Sciatic nerve (tissue), 2 donors: ENCODE data around the gene ABCC12. TPM values are rescaled to one million over a fixed set of nuclear protein-coding genes. Genes with fewer than 3 reads are reported as not detected.
A peak's percentile ranks its signal among the peaks of the same experiment; 100 is the strongest.
"Not testable (repeated sequence)": the region's sequence is repeated elsewhere in the genome, so short reads cannot be mapped to it uniquely, and the experiment has no call there.

Experiments
- ATAC-seq: fragments of 200-7000 bp; cut with Tn5 transposase; one replicate; pipeline ENCODE4 v1.9.1; 2020; ENCODE audit warnings: mild to moderate bottlenecking, moderate library complexity
- DNase-seq: peaks from one replicate; pipeline ENCODE4 v3.0.0-alpha.2; 2020; ENCODE audit warnings: low spot score
- intact Hi-C: fragments of 100-400 bp; cut with DNase I; formaldehyde crosslinking; loops from one replicate; pipeline ENCODE4 v1.14.2; 2022
- total RNA-seq: library from RNA; stranded (reverse); fragmentation: NEBNext Ultra II Directional; extraction: Animal tissue kit (Norgen Biotek cat#: 25700); gene quantifications from one replicate; pipeline ENCODE4 v1.2.1, GENCODE V29; 2021
- donor health status: DM: no; HTN: no; CAD: no.
- donor health status: DM: no; HTN: no; CAD: no.

Gene ABCC12
- total RNA-seq, 1 donor from 2014 or later, result not detected

- intact Hi-C loops, result no loop called here
Observed at GRCh38 chr16:48169896-48170295, 14.1 kb upstream of the ABCC12 start.

GRCh38 chr16:48168075-48168474 lies 12.3 kb upstream of the ABCC12 start:
- ATAC-seq (no peak), DNase-seq (no peak)
- intact Hi-C loops, result no loop called here

More at GRCh38 chr16:48169896-48170295, 14.1 kb upstream of the ABCC12 start:
- ATAC-seq (no peak), DNase-seq (peak; percentile 4)

- ATAC-seq, DNase-seq, intact Hi-C loops: not testable (repeated sequence)
Observed at GRCh38 chr16:48166617-48167016, 10.8 kb upstream of the ABCC12 start.

- intact Hi-C loops, result no loop called here
- ATAC-seq (no peak), DNase-seq (peak; percentile 6)
Observed at GRCh38 chr16:48165961-48166578, 10.3 kb upstream of the ABCC12 start.

- intact Hi-C loops, result no loop called here
- DNase-seq, result peak; percentile 87
- peak; percentile 93 for ATAC-seq
Observed at GRCh38 chr16:48164907-48165715, 9.3 kb upstream of the ABCC12 start.

GRCh38 chr16:48162839-48163410 lies 7.1 kb upstream of the ABCC12 start:
- ATAC-seq, result no peak
- peak; percentile 39 for DNase-seq
- intact Hi-C loops, result no loop called here

GRCh38 chr16:48161906-48162305 lies 6.1 kb upstream of the ABCC12 start:
- intact Hi-C loops, result no loop called here
- ATAC-seq, result no peak
- DNase-seq, result peak; percentile 8

- ATAC-seq (no peak), DNase-seq (no peak)
- intact Hi-C loops, result no loop called here
Observed at GRCh38 chr16:48160575-48160974, 4.8 kb upstream of the ABCC12 start.

- DNase-seq, result no peak
- no peak for ATAC-seq
- intact Hi-C loops, result loop anchor here (5.0 kb wide), 1 partner anchor 1016 kb away; the partner anchor contains the start of gene NETO2
Observed at GRCh38 chr16:48158296-48158695, 2.5 kb upstream of the ABCC12 start.

- intact Hi-C loops, result loop anchor here (5.0 kb wide), 1 partner anchor 1015 kb away; the partner anchor contains the start of gene NETO2
Observed at GRCh38 chr16:48157794-48158193, 2.0 kb upstream of the ABCC12 start.

GRCh38 chr16:48157302-48157701 lies 1.5 kb upstream of the ABCC12 start:
- ATAC-seq, result no peak
- intact Hi-C loops, result loop anchor here (5.0 kb wide), 1 partner anchor 1015 kb away; the partner anchor contains the start of gene NETO2
- no peak for DNase-seq

More at GRCh38 chr16:48157794-48158193, 2.0 kb upstream of the ABCC12 start:
- DNase-seq (no peak), ATAC-seq (no peak)

GRCh38 chr16:48156790-48157209 lies 1.0 kb upstream of the ABCC12 start:
- ATAC-seq (peak; percentile 87), DNase-seq (peak; percentile 92)
- intact Hi-C loops, result loop anchor here (5.0 kb wide), 1 partner anchor 1014 kb away; the partner anchor contains the start of gene NETO2

- no peak for ATAC-seq
- no peak for DNase-seq
- intact Hi-C loops, result no loop called here
Observed at GRCh38 chr16:48153774-48154173, 2.0 kb downstream of the ABCC12 start.

GRCh38 chr16:48152226-48152625 lies 3.6 kb downstream of the ABCC12 start:
- DNase-seq (no peak), ATAC-seq (no peak)
- intact Hi-C loops, result no loop called here

GRCh38 chr16:48150707-48151106 lies 5.1 kb downstream of the ABCC12 start:
- ATAC-seq (no peak), DNase-seq (no peak)
- intact Hi-C loops, result no loop called here

GRCh38 chr16:48146710-48147109 lies 9.1 kb downstream of the ABCC12 start:
- ATAC-seq, result no peak

GRCh38 chr16:48146131-48146530 lies 9.7 kb downstream of the ABCC12 start:
- no peak for DNase-seq
- ATAC-seq, result no peak
- intact Hi-C loops, result no loop called here

More at GRCh38 chr16:48146710-48147109, 9.1 kb downstream of the ABCC12 start:
- intact Hi-C loops, result no loop called here
- DNase-seq, result no peak

- DNase-seq (no peak), ATAC-seq (no peak)
- intact Hi-C loops, result no loop called here
Observed at GRCh38 chr16:48143812-48144368, 11.9 kb downstream of the ABCC12 start.

- ATAC-seq, result no peak
- intact Hi-C loops, result no loop called here
- no peak for DNase-seq
Observed at GRCh38 chr16:48140821-48141220, 15.0 kb downstream of the ABCC12 start.
